GM12878 (cell line): Measurements from ENCODE around the gene PMP22.

ENCODE experiments used
- CBFB ChIP-seq: IDR thresholded peaks from 2 replicates; pipeline ENCODE4 v1.6.1; 2016; ENCODE audit warnings: antibody characterized with exemption, low read depth
- CEBPB ChIP-seq, 2 experiments: fragments of 150-350 bp in 1 of 2; IDR thresholded peaks; 2 replicates each; pipeline ENCODE4 v1.6.1; 2012 to 2014; ENCODE audit warnings: low read depth in 2 of 2, low read length in 2 of 2, borderline replicate concordance in 1 of 2, inconsistent platforms in 1 of 2
- EP300 ChIP-seq, 2 experiments: fragments of 150-350 bp in 1 of 2; IDR thresholded peaks; 2 replicates each; pipeline ENCODE4 v1.6.1; 2011 to 2012; ENCODE audit warnings: low read depth in 2 of 2, low read length in 2 of 2, borderline replicate concordance in 1 of 2, improper control_type of control experiment in 1 of 2, inconsistent platforms in 1 of 2; ENCODE audit not compliant: control insufficient read depth in 1 of 2
- MTA3 ChIP-seq: IDR thresholded peaks from 2 replicates; pipeline ENCODE4 v1.6.1; 2012; ENCODE audit warnings: low read length, inconsistent platforms, borderline replicate concordance
- RBBP5 ChIP-seq: fragments of 200-600 bp; sonication (generic); conservative IDR thresholded peaks from 2 replicates; pipeline ENCODE4 v1.6.1; 2016
- SP1 ChIP-seq: IDR thresholded peaks from one replicate; pipeline ENCODE4 v1.6.1; 2011; ENCODE audit warnings: low read depth, low read length
- SREBF2 ChIP-seq: IDR thresholded peaks from 2 replicates; pipeline ENCODE4 v1.6.1; 2012; ENCODE audit warnings: mild to moderate bottlenecking, low read length
- TF ChIP-seq, protein P1 (sequence below), 3 experiments: IDR thresholded peaks in 2 of 3; conservative IDR thresholded peaks in 1 of 3; 2 replicates each; pipeline ENCODE4 v1.5.1; 2011; ENCODE audit warnings: low read depth in 3 of 3, low read length in 3 of 3, mild to moderate bottlenecking in 3 of 3, control low read depth in 2 of 3, moderate library complexity in 2 of 3, inconsistent platforms in 1 of 3, mixed read lengths in 1 of 3; ENCODE audit not compliant: control insufficient read depth in 2 of 3, insufficient read depth in 1 of 3; ENCODE audit errors: extremely low read depth in 1 of 3
- TF ChIP-seq, protein P2 (sequence below): IDR thresholded peaks from 2 replicates; pipeline ENCODE4 v1.6.1; 2012; ENCODE audit warnings: low read depth, low read length, improper control_type of control experiment
- TF ChIP-seq, protein P3 (sequence below): IDR thresholded peaks from 2 replicates; pipeline ENCODE4 v1.6.1; 2011; ENCODE audit warnings: low read depth, mild to moderate bottlenecking, low read length, moderate library complexity, borderline replicate concordance; ENCODE audit errors: extremely low read depth
- TF ChIP-seq, protein P4 (sequence below): fragments of 450-650 bp; IDR thresholded peaks from 2 replicates; pipeline ENCODE4 v1.6.1; 2017; ENCODE audit warnings: borderline replicate concordance

DNA sequence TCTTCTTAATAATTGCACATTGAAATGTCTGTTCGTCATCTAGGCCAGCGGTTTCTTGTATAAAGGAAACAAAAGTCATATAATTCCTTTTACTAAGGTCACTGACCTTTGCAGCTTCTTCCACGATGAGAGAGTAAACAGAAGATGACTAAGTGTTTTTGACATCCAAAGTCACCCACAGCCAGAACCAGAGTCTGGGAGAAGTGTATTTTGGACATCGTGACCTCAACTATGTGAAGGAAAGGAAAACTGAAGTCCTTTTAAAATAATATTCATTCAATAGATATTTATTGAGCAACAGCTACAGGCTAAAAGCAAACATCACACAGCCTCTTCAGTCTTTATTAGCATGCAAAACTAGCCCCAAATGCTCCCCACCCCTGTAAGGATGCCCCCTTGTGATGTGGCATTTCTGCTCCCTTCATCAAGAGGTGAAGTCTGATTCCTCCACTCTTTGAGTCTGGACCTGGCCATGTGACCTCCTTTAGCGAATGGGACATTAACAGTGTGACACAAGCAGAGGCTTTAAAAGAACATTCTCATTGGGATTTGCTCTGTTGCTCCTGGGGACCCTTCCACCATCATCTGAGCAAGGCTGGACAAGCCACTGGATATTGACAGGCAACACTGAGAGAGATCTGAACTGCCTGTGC, 8.1 kb upstream of the PMP22 start:
- TF ChIP-seq CBFB: no peak
- no peak for TF ChIP-seq CEBPB (IDR thresholded peaks at IDR 0.05; ENCODE audit: borderline replicate concordance in 1 of 2, low read depth in 2 of 2, low read length in 2 of 2)
- TF ChIP-seq, protein P1, sequence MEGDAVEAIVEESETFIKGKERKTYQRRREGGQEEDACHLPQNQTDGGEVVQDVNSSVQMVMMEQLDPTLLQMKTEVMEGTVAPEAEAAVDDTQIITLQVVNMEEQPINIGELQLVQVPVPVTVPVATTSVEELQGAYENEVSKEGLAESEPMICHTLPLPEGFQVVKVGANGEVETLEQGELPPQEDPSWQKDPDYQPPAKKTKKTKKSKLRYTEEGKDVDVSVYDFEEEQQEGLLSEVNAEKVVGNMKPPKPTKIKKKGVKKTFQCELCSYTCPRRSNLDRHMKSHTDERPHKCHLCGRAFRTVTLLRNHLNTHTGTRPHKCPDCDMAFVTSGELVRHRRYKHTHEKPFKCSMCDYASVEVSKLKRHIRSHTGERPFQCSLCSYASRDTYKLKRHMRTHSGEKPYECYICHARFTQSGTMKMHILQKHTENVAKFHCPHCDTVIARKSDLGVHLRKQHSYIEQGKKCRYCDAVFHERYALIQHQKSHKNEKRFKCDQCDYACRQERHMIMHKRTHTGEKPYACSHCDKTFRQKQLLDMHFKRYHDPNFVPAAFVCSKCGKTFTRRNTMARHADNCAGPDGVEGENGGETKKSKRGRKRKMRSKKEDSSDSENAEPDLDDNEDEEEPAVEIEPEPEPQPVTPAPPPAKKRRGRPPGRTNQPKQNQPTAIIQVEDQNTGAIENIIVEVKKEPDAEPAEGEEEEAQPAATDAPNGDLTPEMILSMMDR (IDR thresholded peaks at IDR 0.05 in 2 of 3, conservative IDR thresholded peaks at IDR 0.05 in 1 of 3; ENCODE audit: control insufficient read depth in 2 of 3, extremely low read depth in 1 of 3, insufficient read depth in 1 of 3, low read depth in 3 of 3, low read length in 3 of 3): no peak
- TF ChIP-seq, protein P2, sequence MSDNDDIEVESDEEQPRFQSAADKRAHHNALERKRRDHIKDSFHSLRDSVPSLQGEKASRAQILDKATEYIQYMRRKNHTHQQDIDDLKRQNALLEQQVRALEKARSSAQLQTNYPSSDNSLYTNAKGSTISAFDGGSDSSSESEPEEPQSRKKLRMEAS: no peak
- no peak for TF ChIP-seq MTA3
- TF ChIP-seq SREBF2: no peak
- TF ChIP-seq SP1: no peak
- TF ChIP-seq, protein P3, sequence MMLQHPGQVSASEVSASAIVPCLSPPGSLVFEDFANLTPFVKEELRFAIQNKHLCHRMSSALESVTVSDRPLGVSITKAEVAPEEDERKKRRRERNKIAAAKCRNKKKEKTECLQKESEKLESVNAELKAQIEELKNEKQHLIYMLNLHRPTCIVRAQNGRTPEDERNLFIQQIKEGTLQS: no peak
- TF ChIP-seq, protein P4, sequence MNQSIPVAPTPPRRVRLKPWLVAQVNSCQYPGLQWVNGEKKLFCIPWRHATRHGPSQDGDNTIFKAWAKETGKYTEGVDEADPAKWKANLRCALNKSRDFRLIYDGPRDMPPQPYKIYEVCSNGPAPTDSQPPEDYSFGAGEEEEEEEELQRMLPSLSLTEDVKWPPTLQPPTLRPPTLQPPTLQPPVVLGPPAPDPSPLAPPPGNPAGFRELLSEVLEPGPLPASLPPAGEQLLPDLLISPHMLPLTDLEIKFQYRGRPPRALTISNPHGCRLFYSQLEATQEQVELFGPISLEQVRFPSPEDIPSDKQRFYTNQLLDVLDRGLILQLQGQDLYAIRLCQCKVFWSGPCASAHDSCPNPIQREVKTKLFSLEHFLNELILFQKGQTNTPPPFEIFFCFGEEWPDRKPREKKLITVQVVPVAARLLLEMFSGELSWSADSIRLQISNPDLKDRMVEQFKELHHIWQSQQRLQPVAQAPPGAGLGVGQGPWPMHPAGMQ: no peak
- TF ChIP-seq EP300 (IDR thresholded peaks at IDR 0.05; ENCODE audit: borderline replicate concordance in 1 of 2, control insufficient read depth in 1 of 2, low read depth in 2 of 2, low read length in 2 of 2): no peak
- no peak for TF ChIP-seq RBBP5
